ENCODE data around the gene KRI1. TPM values are rescaled to one million over a fixed set of nuclear protein-coding genes. Genes with fewer than 3 reads are reported as not detected.

Gene KRI1
- polyA plus RNA-seq, 3 donors = 3.9 to 21.0 (median 6.1) TPM

DNA sequence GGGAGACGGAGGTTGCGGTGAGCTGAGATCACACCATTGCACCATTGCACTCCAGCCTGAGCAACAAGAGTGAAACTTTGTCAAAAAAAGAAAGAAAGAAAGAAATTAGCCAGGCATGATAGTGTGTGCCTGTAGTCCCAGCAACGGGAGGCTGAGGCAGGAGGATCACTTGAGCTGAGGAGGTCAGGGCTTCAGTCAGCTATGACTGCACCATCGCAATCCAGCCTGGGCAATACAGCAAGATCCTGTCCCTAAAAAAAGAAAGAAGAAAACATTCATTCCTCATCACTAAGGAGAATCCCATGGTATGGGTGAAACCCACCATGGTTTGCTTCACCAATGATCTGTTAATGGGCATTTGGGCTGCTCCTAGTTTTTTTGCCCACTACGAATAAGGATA lies 34.3 kb upstream of the KRI1 start:
- Mint-ChIP-seq H3K4me1 (peaks cover 49% of the 10 kb centered on the region), H3K27me3 (ENCODE audit: low read depth in 3 of 3) (peaks cover 1 to 7% (median 3%) of the 10 kb centered on the region in 3 donors), H3K36me3 (no peaks in the 10 kb centered on the region), H3K9me3 (no peaks in the 10 kb centered on the region), H3K4me3 (peak overlapping the region in 1 of 2 donors; percentile 15), H3K27ac (no peak overlapping the region)
- no peak overlapping the region for H3K4me2 ChIP-seq (replicated peaks; ENCODE audit: extremely low read depth, low read length, poor library complexity, severe bottlenecking)
- H4K20me1 ChIP-seq (ENCODE audit: insufficient read depth, low read length) = peaks cover 12% of the 10 kb centered on the region
- peaks cover 49 to 57% of the 10 kb centered on the region in 2 donors for H3K4me1 ChIP-seq (ENCODE audit: control insufficient read depth in 1 of 2, insufficient read depth in 2 of 2, low read length in 2 of 2)
- TF ChIP-seq, protein P1, sequence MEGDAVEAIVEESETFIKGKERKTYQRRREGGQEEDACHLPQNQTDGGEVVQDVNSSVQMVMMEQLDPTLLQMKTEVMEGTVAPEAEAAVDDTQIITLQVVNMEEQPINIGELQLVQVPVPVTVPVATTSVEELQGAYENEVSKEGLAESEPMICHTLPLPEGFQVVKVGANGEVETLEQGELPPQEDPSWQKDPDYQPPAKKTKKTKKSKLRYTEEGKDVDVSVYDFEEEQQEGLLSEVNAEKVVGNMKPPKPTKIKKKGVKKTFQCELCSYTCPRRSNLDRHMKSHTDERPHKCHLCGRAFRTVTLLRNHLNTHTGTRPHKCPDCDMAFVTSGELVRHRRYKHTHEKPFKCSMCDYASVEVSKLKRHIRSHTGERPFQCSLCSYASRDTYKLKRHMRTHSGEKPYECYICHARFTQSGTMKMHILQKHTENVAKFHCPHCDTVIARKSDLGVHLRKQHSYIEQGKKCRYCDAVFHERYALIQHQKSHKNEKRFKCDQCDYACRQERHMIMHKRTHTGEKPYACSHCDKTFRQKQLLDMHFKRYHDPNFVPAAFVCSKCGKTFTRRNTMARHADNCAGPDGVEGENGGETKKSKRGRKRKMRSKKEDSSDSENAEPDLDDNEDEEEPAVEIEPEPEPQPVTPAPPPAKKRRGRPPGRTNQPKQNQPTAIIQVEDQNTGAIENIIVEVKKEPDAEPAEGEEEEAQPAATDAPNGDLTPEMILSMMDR (IDR thresholded peaks at IDR 0.05) = no peak
- H3K27ac ChIP-seq (ENCODE audit: low read depth in 1 of 2, low read length in 2 of 2) = no peak overlapping the region
- H3K27me3 ChIP-seq (ENCODE audit: control insufficient read depth in 2 of 2, insufficient read depth in 2 of 2, low read length in 2 of 2) = no peaks in the 10 kb centered on the region
- WGBS (ENCODE audit: insufficient coverage) = 100% methylated on average over 3 of the region's 5 CpGs
- H3K36me3 ChIP-seq (replicated peaks in 1 of 2; ENCODE audit: control insufficient read depth in 1 of 2, insufficient read depth in 2 of 2, low read length in 2 of 2) = no peaks in the 10 kb centered on the region
- no peaks in the 10 kb centered on the region for H3K9me3 ChIP-seq (replicated peaks in 1 of 2; ENCODE audit: control insufficient read depth in 1 of 2, insufficient read depth in 1 of 2, low read length in 2 of 2)
- H3K9ac ChIP-seq (ENCODE audit: insufficient read depth, low read length, poor library complexity, severe bottlenecking) = no peak overlapping the region
- DNase-seq = no peak
- H3K79me2 ChIP-seq (ENCODE audit: insufficient read depth, low read length) = peaks cover 10% of the 10 kb centered on the region
- intact Hi-C loops (cut with micrococcal nuclease) = loop anchor here in 1 of 2 donors (5.0 kb wide), 1 partner anchor 37 kb away; no protein-coding TSS in a partner anchor
- no peak overlapping the region for H2AFZ ChIP-seq (ENCODE audit: insufficient read depth, low read depth, low read length, poor library complexity, severe bottlenecking)
- H3K4me3 ChIP-seq (replicated peaks in 1 of 3; ENCODE audit: low read depth in 2 of 3, low read length in 3 of 3) = no peak overlapping the region

- peaks cover 65% of the 10 kb centered on the region for H3K4me1 Mint-ChIP-seq
- no peaks in the 10 kb centered on the region for H3K36me3 ChIP-seq (replicated peaks in 1 of 2; ENCODE audit: control insufficient read depth in 1 of 2, insufficient read depth in 2 of 2, low read length in 2 of 2)
These were observed 28.2 kb upstream of the KRI1 start for GRCh38 chr19:10593820-10594637.

More at GRCh38 chr19:10593820-10594637, 28.2 kb upstream of the KRI1 start:
- no peaks in the 10 kb centered on the region for H3K9me3 ChIP-seq (replicated peaks in 1 of 2; ENCODE audit: control insufficient read depth in 1 of 2, insufficient read depth in 1 of 2, low read length in 2 of 2)
- H3K9ac ChIP-seq (ENCODE audit: insufficient read depth, low read length, poor library complexity, severe bottlenecking) = no peak overlapping the region
- whole genome bisulfite sequencing (ENCODE audit: insufficient coverage) = 66% methylated on average over 6 of the region's 9 CpGs
- Mint-ChIP-seq H3K4me3 (peak overlapping the region; percentile 12 to 37), H3K27ac (peak overlapping the region; percentile 66 to 94 (median 84)), H3K9me3 (peaks cover 0 to 2% (median 0%) of the 10 kb centered on the region in 7 donors), H3K27me3 (ENCODE audit: low read depth in 3 of 3) (peaks cover 0 to 3% (median 1%) of the 10 kb centered on the region in 3 donors), H3K36me3 (no peaks in the 10 kb centered on the region)
- H2AFZ ChIP-seq (ENCODE audit: insufficient read depth, low read depth, low read length, poor library complexity, severe bottlenecking) = peak overlapping the region; percentile 36
- no peak overlapping the region for H3K4me3 ChIP-seq (replicated peaks in 1 of 3; ENCODE audit: low read depth in 2 of 3, low read length in 3 of 3)
- TF ChIP-seq, protein P1 (IDR thresholded peaks at IDR 0.05) = no peak
- peak overlapping the region; percentile 64 to 75 for H3K27ac ChIP-seq (ENCODE audit: low read depth in 1 of 2, low read length in 2 of 2)
- H3K4me2 ChIP-seq (replicated peaks; ENCODE audit: extremely low read depth, low read length, poor library complexity, severe bottlenecking) = peak overlapping the region; percentile 34
- no peaks in the 10 kb centered on the region for H3K27me3 ChIP-seq (ENCODE audit: control insufficient read depth in 2 of 2, insufficient read depth in 2 of 2, low read length in 2 of 2)
- no peaks in the 10 kb centered on the region for H4K20me1 ChIP-seq (ENCODE audit: insufficient read depth, low read length)
- H3K4me1 ChIP-seq (ENCODE audit: control insufficient read depth in 1 of 2, insufficient read depth in 2 of 2, low read length in 2 of 2) = peaks cover 64 to 72% of the 10 kb centered on the region in 2 donors
- DNase-seq = peak; percentile 31 to 56 (median 44)
- H3K79me2 ChIP-seq (ENCODE audit: insufficient read depth, low read length) = no peaks in the 10 kb centered on the region
- intact Hi-C loops (cut with micrococcal nuclease) = loop anchor here in 1 of 2 donors (5.0 kb wide), 1 partner anchor 1762 kb away; the partner anchor contains the start of genes MBD3L1 and ZNF558

Measured in CD14-positive monocyte (primary cell).